ENCODE measurements around the gene USP54.

USP54 gene

GRCh38 chr10:73517166-73517888 is 73.8 kb downstream of the USP54 start:
- DNase-seq, result no peak

- DNase-seq, result no peak
Measured at GRCh38 chr10:73512207-73512743, 78.9 kb downstream of the USP54 start.

- DNase-seq, result no peak
Measured at GRCh38 chr10:73509695-73510094, 81.4 kb downstream of the USP54 start.

GRCh38 chr10:73506491-73506890 is 84.7 kb downstream of the USP54 start:
- DNase-seq, result no peak

- DNase-seq, result no peak
Measured at GRCh38 chr10:73506074-73506473, 85.1 kb downstream of the USP54 start.

GRCh38 chr10:73503037-73503436 is 88.1 kb downstream of the USP54 start:
- no peak for DNase-seq

- DNase-seq, result no peak
Measured at GRCh38 chr10:73501651-73502050, 89.5 kb downstream of the USP54 start.

GRCh38 chr10:73497623-73498022 is 93.5 kb downstream of the USP54 start:
- no peak for DNase-seq

GRCh38 chr10:73495884-73496674 is 95.1 kb downstream of the USP54 start, which contains the start of gene PPP3CB:
TSS of gene PPP3CB (minus strand) at chr10:73496024. CDS start at chr10:73495889, 135 bp downstream.
- peak; percentile 98 for DNase-seq

GRCh38 chr10:73495226-73495883 is 95.8 kb downstream of the USP54 start:
- peak; percentile 85 for DNase-seq

- DNase-seq, result no peak
Measured at GRCh38 chr10:73494877-73495225, 96.3 kb downstream of the USP54 start.

- DNase-seq, result no peak
Measured at GRCh38 chr10:73494213-73494612, 96.9 kb downstream of the USP54 start.

GRCh38 chr10:73493781-73494180 is 97.4 kb downstream of the USP54 start:
- no peak for DNase-seq

GRCh38 chr10:73486601-73487000 is 104.5 kb downstream of the USP54 start:
- DNase-seq, result no peak

GRCh38 chr10:73485320-73485719 is 105.8 kb downstream of the USP54 start:
- DNase-seq, result no peak

GRCh38 chr10:73480158-73480557 is 111.0 kb downstream of the USP54 start:
- DNase-seq, result no peak

GRCh38 chr10:73478636-73479035 is 112.5 kb downstream of the USP54 start:
- no peak for DNase-seq

- DNase-seq, result no peak
Measured at GRCh38 chr10:73471226-73471625, 119.9 kb downstream of the USP54 start.

GRCh38 chr10:73469579-73469978 is 121.6 kb downstream of the USP54 start:
- no peak for DNase-seq

GRCh38 chr10:73467206-73467605 is 123.9 kb downstream of the USP54 start:
- DNase-seq, result no peak

GRCh38 chr10:73465978-73466726 is 125.0 kb downstream of the USP54 start:
- DNase-seq, result no peak

- no peak for DNase-seq
Measured at GRCh38 chr10:73460897-73461296, 130.2 kb downstream of the USP54 start.
